Stimulated activated CD4-positive, alpha-beta T cell treated with anti-CD3 and anti-CD28 coated beads, Interleukin-12 subunit alpha, Interleukin-12 subunit beta, amount 100 ng/mL, for 24 hours (primary cell): Measurements from ENCODE around the gene SH3PXD2A.
"Not testable (repeated sequence)": the region's sequence is repeated elsewhere in the genome, so short reads cannot be mapped to it uniquely, and the experiment has no call there.

Experiments
- DNase-seq, 2 experiments: peaks; one replicate each; pipeline ENCODE4 v3.0.0-alpha.2; 2020; ENCODE audit warnings: low read depth in 2 of 2

The SH3PXD2A gene

GRCh38 chr10:103646304-103646703 lies 209.1 kb downstream of the SH3PXD2A start:
- no peak for DNase-seq

GRCh38 chr10:103645141-103646054 lies 210.0 kb downstream of the SH3PXD2A start:
- no peak for DNase-seq

GRCh38 chr10:103643381-103643780 lies 212.0 kb downstream of the SH3PXD2A start:
- no peak for DNase-seq

GRCh38 chr10:103641326-103641725 lies 214.1 kb downstream of the SH3PXD2A start:
- DNase-seq = no peak

GRCh38 chr10:103640436-103641181 lies 214.8 kb downstream of the SH3PXD2A start:
- DNase-seq = no peak

GRCh38 chr10:103638948-103639347 lies 216.4 kb downstream of the SH3PXD2A start:
- no peak for DNase-seq

GRCh38 chr10:103637927-103638557 lies 217.3 kb downstream of the SH3PXD2A start:
- no peak for DNase-seq

- no peak for DNase-seq
These were observed 218.4 kb downstream of the SH3PXD2A start for GRCh38 chr10:103637011-103637410.

GRCh38 chr10:103636492-103636891 lies 218.9 kb downstream of the SH3PXD2A start:
- no peak for DNase-seq

- no peak for DNase-seq
These were observed 219.8 kb downstream of the SH3PXD2A start for GRCh38 chr10:103635580-103635979.

- DNase-seq = no peak
These were observed 221.5 kb downstream of the SH3PXD2A start for GRCh38 chr10:103633846-103634245.

GRCh38 chr10:103632871-103633270 lies 222.5 kb downstream of the SH3PXD2A start:
- not testable (repeated sequence) for DNase-seq

- DNase-seq = no peak
These were observed 223.1 kb downstream of the SH3PXD2A start for GRCh38 chr10:103632247-103632642.

- no peak for DNase-seq
These were observed 225.2 kb downstream of the SH3PXD2A start for GRCh38 chr10:103630156-103630555.

GRCh38 chr10:103629581-103629980 lies 225.8 kb downstream of the SH3PXD2A start:
- DNase-seq = no peak

- no peak for DNase-seq
These were observed 227.5 kb downstream of the SH3PXD2A start for GRCh38 chr10:103627893-103628292.

GRCh38 chr10:103627111-103627892 lies 228.1 kb downstream of the SH3PXD2A start:
- no peak for DNase-seq

- DNase-seq = no peak
These were observed 229.2 kb downstream of the SH3PXD2A start for GRCh38 chr10:103626178-103626577.

GRCh38 chr10:103622935-103623574 lies 232.3 kb downstream of the SH3PXD2A start:
- DNase-seq = no peak

- DNase-seq = no peak
These were observed 233.1 kb downstream of the SH3PXD2A start for GRCh38 chr10:103622286-103622685.

- no peak for DNase-seq
These were observed 233.6 kb downstream of the SH3PXD2A start for GRCh38 chr10:103621783-103622125.
